Kidney (tissue), 14 donors: ENCODE data around the gene RHEBL1. TPM values are rescaled to one million over a fixed set of nuclear protein-coding genes. Genes with fewer than 3 reads are reported as not detected.

Experiments used
- DNase-seq, 5 donors: peaks; one replicate each; pipeline ENCODE4 v3.0.0-alpha.2; 2013 to 2020
- FAIRE-seq: peaks from 2 replicates; lab custom pipeline; 2012; peaks lifted over from hg19 to GRCh38; lab: Jason Lieb, UNC
- H3K27ac ChIP-seq, 2 donors: one replicate each; pipeline ENCODE4 v1.7.0; 2013; ENCODE audit warnings: low read depth in 2 of 2, low read length in 2 of 2, inconsistent platforms in 1 of 2
- H3K27me3 ChIP-seq: one replicate; pipeline ENCODE4 v1.7.1; 2013; ENCODE audit warnings: low read length, inconsistent platforms; ENCODE audit not compliant: control insufficient read depth, insufficient read depth
- H3K36me3 ChIP-seq, 3 donors: one replicate each; pipeline versions ENCODE4 v1.7.0 to v1.7.1; 2013; ENCODE audit warnings: low read length in 3 of 3, control low read depth in 1 of 3, inconsistent platforms in 1 of 3; ENCODE audit not compliant: insufficient read depth in 3 of 3, control insufficient read depth in 2 of 3
- H3K4me1 ChIP-seq, 3 donors: one replicate each; pipeline versions ENCODE4 v1.7.0 to v1.7.1; 2013; ENCODE audit warnings: low read length in 3 of 3, inconsistent platforms in 1 of 3, low read depth in 1 of 3; ENCODE audit not compliant: control insufficient read depth in 2 of 3, insufficient read depth in 2 of 3
- H3K4me3 ChIP-seq, 3 donors: one replicate each; pipeline versions ENCODE4 v1.7.0 to v1.8.1; 2013; ENCODE audit warnings: low read length in 3 of 3, control low read depth in 1 of 3, inconsistent platforms in 1 of 3
- H3K9ac ChIP-seq, 3 donors: one replicate each; pipeline versions ENCODE4 v1.7.0 to v1.7.1; 2013; ENCODE audit warnings: low read length in 3 of 3, control low read depth in 1 of 3, inconsistent platforms in 1 of 3
- H3K9me3 ChIP-seq, 3 donors: one replicate each; pipeline versions ENCODE4 v1.7.0 to v1.7.1; 2013; ENCODE audit warnings: low read length in 3 of 3, control low read depth in 1 of 3, inconsistent platforms in 1 of 3; ENCODE audit not compliant: control insufficient read depth in 2 of 3, insufficient read depth in 1 of 3
- CTCF ChIP-seq: IDR thresholded peaks from 3 replicates; pipeline ENCODE4 v1.5.1; 2012; ENCODE audit warnings: mild to moderate bottlenecking, moderate library complexity, borderline replicate concordance; ENCODE audit not compliant: insufficient read depth; ENCODE audit errors: extremely low read depth
- intact Hi-C: fragments of 100-400 bp; cut with DNase I; formaldehyde crosslinking; loops from one replicate; pipeline ENCODE4 v1.11.1; 2022
- polyA plus RNA-seq: library from polyadenylated mRNA; stranded (reverse); fragments of 350-450 nt; fragmentation: Illumina TruSeq; extraction: RNeasy Lipid Tissue Mini Kit (QIAGEN cat#74804); gene quantifications from one replicate; pipeline ENCODE4 v1.2.3, GENCODE V29; 2014; ENCODE audit warnings: low read depth, low replicate concordance; ENCODE audit not compliant: insufficient read depth
- total RNA-seq: library from RNA; stranded (reverse); fragmentation: NEBNext Ultra II Directional; extraction: Animal tissue kit (Norgen Biotek cat#: 25700); gene quantifications from one replicate; pipeline ENCODE4 v1.2.1, GENCODE V29; 2021
- donor health status: control.
- donor health status: control.
- donor health status: control.
- donor health status: control.
- donor health status: control.
- donor health status: DM: yes; HTN: yes; CAD: no.
- donor health status: Normal renal cell carcinoma (clear cell type).

Gene RHEBL1
- total and polyA plus RNA-seq, 2 donors from 2014 or later: 0.52 to 0.69 TPM

- Histone ChIP-seq H3K27me3 (no peaks in the 10 kb centered on the region), H3K4me3 (no peak overlapping the region), H3K36me3 (peaks cover 6 to 65% (median 43%) of the 10 kb centered on the region in 3 donors), H3K4me1 (peaks cover 3 to 19% (median 10%) of the 10 kb centered on the region in 3 donors), H3K27ac (no peak overlapping the region), H3K9me3 (no peaks in the 10 kb centered on the region), H3K9ac (no peak overlapping the region)
- no peak for DNase-seq
- no peak for FAIRE-seq
- TF ChIP-seq CTCF: no peak
- intact Hi-C loops: no loop called here
Observed at GRCh38 chr12:49104822-49105221, 35.0 kb upstream of the RHEBL1 start.

GRCh38 chr12:49100380-49100779 is 30.6 kb upstream of the RHEBL1 start:
- Histone ChIP-seq H3K4me3 (no peak overlapping the region), H3K36me3 (peaks cover 6 to 65% (median 49%) of the 10 kb centered on the region in 3 donors), H3K9ac (no peak overlapping the region), H3K4me1 (peaks cover 0 to 9% (median 0%) of the 10 kb centered on the region in 3 donors), H3K27me3 (no peaks in the 10 kb centered on the region), H3K9me3 (no peaks in the 10 kb centered on the region), H3K27ac (no peak overlapping the region)
- FAIRE-seq (no peak), DNase-seq (no peak)
- intact Hi-C loops: no loop called here
- no peak for TF ChIP-seq CTCF

GRCh38 chr12:49098703-49099102 is 28.9 kb upstream of the RHEBL1 start:
- Histone ChIP-seq H3K4me1 (peaks cover 0 to 9% (median 4%) of the 10 kb centered on the region in 3 donors), H3K4me3 (no peak overlapping the region), H3K9ac (no peak overlapping the region), H3K27ac (no peak overlapping the region), H3K9me3 (no peaks in the 10 kb centered on the region), H3K27me3 (peaks cover 8% of the 10 kb centered on the region), H3K36me3 (peaks cover 6 to 53% (median 44%) of the 10 kb centered on the region in 3 donors)
- TF ChIP-seq CTCF: no peak
- DNase-seq (no peak), FAIRE-seq (no peak)
- intact Hi-C loops: no loop called here

GRCh38 chr12:49098035-49098451 is 28.3 kb upstream of the RHEBL1 start:
- peak; percentile 73 for TF ChIP-seq CTCF
- Histone ChIP-seq H3K9me3 (no peaks in the 10 kb centered on the region), H3K27me3 (peaks cover 12% of the 10 kb centered on the region), H3K4me3 (no peak overlapping the region), H3K27ac (no peak overlapping the region), H3K36me3 (peaks cover 6 to 49% (median 39%) of the 10 kb centered on the region in 3 donors), H3K9ac (no peak overlapping the region), H3K4me1 (peaks cover 0 to 9% (median 4%) of the 10 kb centered on the region in 3 donors)
- no peak for FAIRE-seq
- peak in 4 of 5 donors; percentile 52 to 64 (median 59) for DNase-seq
- intact Hi-C loops: no loop called here
